MM.1S (cell line): Measurements from ENCODE around the gene LGALS7.
"Not testable (repeated sequence)": the region's sequence is repeated elsewhere in the genome, so short reads cannot be mapped to it uniquely, and the experiment has no call there.

Experiments used
- EZH2 ChIP-seq: fragments of 300-600 bp; sonication (generic); optimal IDR thresholded peaks from 2 replicates; pipeline ENCODE3; 2017; ENCODE audit warnings: low read depth, mild to moderate bottlenecking, antibody characterized with exemption, low read length, mixed read lengths
- TF ChIP-seq, protein P1 (sequence below): fragments of 300-600 bp; sonication (generic); IDR thresholded peaks from 2 replicates; pipeline ENCODE4 v1.5.1; 2016; ENCODE audit warnings: antibody characterized with exemption, low read length, mixed read lengths

DNA sequence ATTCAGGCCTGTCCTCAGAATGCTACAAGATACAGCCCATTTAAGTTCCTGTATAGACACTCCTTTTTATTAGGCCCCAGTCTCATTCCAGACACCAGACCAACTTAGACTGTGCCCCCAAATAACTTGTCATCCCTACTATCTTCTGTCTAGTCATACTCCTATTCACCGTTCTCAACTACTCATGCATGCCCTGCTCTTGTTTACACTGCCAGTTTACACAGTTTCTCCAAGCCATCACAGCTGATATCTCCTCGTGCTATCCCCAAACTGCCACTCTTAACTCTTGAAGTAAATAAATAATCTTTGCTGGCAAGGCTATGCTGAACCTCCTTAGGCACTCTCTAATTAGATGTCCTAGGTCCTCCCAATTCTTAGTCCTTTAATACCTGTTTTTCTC lies 19.1 kb downstream of the LGALS7 start:
- TF ChIP-seq, protein P1, sequence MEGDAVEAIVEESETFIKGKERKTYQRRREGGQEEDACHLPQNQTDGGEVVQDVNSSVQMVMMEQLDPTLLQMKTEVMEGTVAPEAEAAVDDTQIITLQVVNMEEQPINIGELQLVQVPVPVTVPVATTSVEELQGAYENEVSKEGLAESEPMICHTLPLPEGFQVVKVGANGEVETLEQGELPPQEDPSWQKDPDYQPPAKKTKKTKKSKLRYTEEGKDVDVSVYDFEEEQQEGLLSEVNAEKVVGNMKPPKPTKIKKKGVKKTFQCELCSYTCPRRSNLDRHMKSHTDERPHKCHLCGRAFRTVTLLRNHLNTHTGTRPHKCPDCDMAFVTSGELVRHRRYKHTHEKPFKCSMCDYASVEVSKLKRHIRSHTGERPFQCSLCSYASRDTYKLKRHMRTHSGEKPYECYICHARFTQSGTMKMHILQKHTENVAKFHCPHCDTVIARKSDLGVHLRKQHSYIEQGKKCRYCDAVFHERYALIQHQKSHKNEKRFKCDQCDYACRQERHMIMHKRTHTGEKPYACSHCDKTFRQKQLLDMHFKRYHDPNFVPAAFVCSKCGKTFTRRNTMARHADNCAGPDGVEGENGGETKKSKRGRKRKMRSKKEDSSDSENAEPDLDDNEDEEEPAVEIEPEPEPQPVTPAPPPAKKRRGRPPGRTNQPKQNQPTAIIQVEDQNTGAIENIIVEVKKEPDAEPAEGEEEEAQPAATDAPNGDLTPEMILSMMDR, result not testable (repeated sequence)
- TF ChIP-seq EZH2, result not testable (repeated sequence)
